H1 (cell line): Measurements from ENCODE around the gene ZP2. TPM values are rescaled to one million over a fixed set of nuclear protein-coding genes. Genes with fewer than 3 reads are reported as not detected.

Source experiments
- ASH2L ChIP-seq: fragments of 200-600, 300-600 bp; sonication (generic); IDR thresholded peaks from one replicate; pipeline ENCODE4 v1.7.1; 2017; ENCODE audit warnings: low read length
- BACH1 ChIP-seq: IDR thresholded peaks from 2 replicates; pipeline ENCODE4 v1.6.1; 2012; ENCODE audit warnings: low read length, improper control_type of control experiment
- MAX ChIP-seq: IDR thresholded peaks from 2 replicates; pipeline ENCODE4 v1.6.1; 2012; ENCODE audit warnings: inconsistent platforms
- NANOG ChIP-seq: IDR thresholded peaks from 2 replicates; pipeline ENCODE4 v1.6.1; 2011; ENCODE audit warnings: low read length, low read depth, mild to moderate bottlenecking, inconsistent platforms; ENCODE audit not compliant: insufficient read depth, poor library complexity, severe bottlenecking
- SUZ12 ChIP-seq: fragments of 200-600 bp; sonication (generic); IDR thresholded peaks from 2 replicates; pipeline ENCODE4 v1.6.1; 2012; ENCODE audit warnings: mild to moderate bottlenecking, inconsistent platforms, low read length, moderate library complexity, mixed read lengths
- ZNF274 ChIP-seq: IDR thresholded peaks from 2 replicates; pipeline ENCODE4 v1.7.0; 2012; ENCODE audit warnings: low read length, borderline replicate concordance; ENCODE audit errors: extremely low read depth
- polyA plus RNA-seq, 7 experiments: library from polyadenylated mRNA; depleted of rRNA in 3 of 7; stranded (reverse) in 5 of 7; unstranded in 2 of 7; fragments of >200 nt in 5 of 7; fragments of 200-250 nt in 2 of 7; gene quantifications; 1 replicate in 5 of 7; 2 replicates in 1 of 7; 4 replicates in 1 of 7; pipeline versions ENCODE4 v1.2.1 to v1.2.3, GENCODE V29; 2011 to 2013; ENCODE audit warnings: missing spikeins in 2 of 7, mixed read lengths in 2 of 7
- total RNA-seq: library from RNA; stranded (reverse); fragmentation: NEBNext Ultra II Directional; extraction: Animal tissue kit (Norgen Biotek cat#: 25700); gene quantifications from 2 replicates; pipeline ENCODE4 v1.2.1, GENCODE V29; 2021

The ZP2 gene
- total and polyA plus RNA-seq, 2 of the 8 experiments (the other 6 are each of a cell fraction or from before 2014, with no cell fraction given): not detected

GRCh38 chr16:21203155-21203797, 8.1 kb downstream of the ZP2 start (continued):
- no peak for TF ChIP-seq BACH1
- no peak for TF ChIP-seq NANOG
- no peak for TF ChIP-seq ZNF274
- TF ChIP-seq ASH2L: no peak
- TF ChIP-seq SUZ12: no peak
- no peak for TF ChIP-seq MAX
